Cardiac muscle cell (in vitro differentiated cells and primary cell): ENCODE data around the gene FGF8. TPM values are rescaled to one million over a fixed set of nuclear protein-coding genes. Genes with fewer than 3 reads are reported as not detected.
A peak's percentile ranks its signal among the peaks of the same experiment; 100 is the strongest.

Experiments
- DNase-seq, 2 donors: peaks; one replicate each; pipeline versions ENCODE4 v3.0.0 to v3.0.0-alpha.2; 2010 to 2017; ENCODE audit warnings: low read depth in 1 of 2, low spot score in 1 of 2
- H3K27ac ChIP-seq: fragments of 200-600 bp; sonication (generic); 2 replicates; pipeline ENCODE4 v1.5.1; 2016
- H3K27me3 ChIP-seq: fragments of 200-600 bp; sonication (generic); 2 replicates; pipeline ENCODE4 v1.6.0; 2016; ENCODE audit warnings: control low read depth
- H3K36me3 ChIP-seq: fragments of 200-600 bp; sonication (generic); 2 replicates; pipeline ENCODE4 v1.5.1; 2016; ENCODE audit warnings: control low read depth
- H3K4me1 ChIP-seq: fragments of 200-600 bp; sonication (generic); 2 replicates; pipeline ENCODE4 v1.8.1; 2017; ENCODE audit warnings: low read depth, mild to moderate bottlenecking, mixed run types
- H3K4me3 ChIP-seq: fragments of 200-600 bp; sonication (generic); 2 replicates; pipeline ENCODE4 v1.5.1; 2016; ENCODE audit warnings: mild to moderate bottlenecking
- H3K9me3 ChIP-seq: fragments of 200-600 bp; sonication (generic); 2 replicates; pipeline ENCODE4 v1.5.1; 2017; ENCODE audit warnings: low read depth, mild to moderate bottlenecking, control low read depth
- CTCF ChIP-seq: IDR thresholded peaks from 2 replicates; pipeline ENCODE4 v1.5.1; 2012; ENCODE audit warnings: low read depth, mild to moderate bottlenecking, low read length
- polyA plus RNA-seq: library from polyadenylated mRNA; unstranded; fragments of >200 nt; fragmentation: Nextera tagmentation; extraction: Ambion mirVana; gene quantifications from 2 replicates; pipeline ENCODE4 v1.2.1, GENCODE V29; 2016
- total RNA-seq: library from RNA; depleted of rRNA; stranded (reverse); fragments of >200 nt; gene quantifications from 2 replicates; pipeline ENCODE4 v1.2.3, GENCODE V29; 2016

FGF8 gene
- total and polyA plus RNA-seq, 2 experiments from 2014 or later: 1.8 to 12.8 TPM

DNA sequence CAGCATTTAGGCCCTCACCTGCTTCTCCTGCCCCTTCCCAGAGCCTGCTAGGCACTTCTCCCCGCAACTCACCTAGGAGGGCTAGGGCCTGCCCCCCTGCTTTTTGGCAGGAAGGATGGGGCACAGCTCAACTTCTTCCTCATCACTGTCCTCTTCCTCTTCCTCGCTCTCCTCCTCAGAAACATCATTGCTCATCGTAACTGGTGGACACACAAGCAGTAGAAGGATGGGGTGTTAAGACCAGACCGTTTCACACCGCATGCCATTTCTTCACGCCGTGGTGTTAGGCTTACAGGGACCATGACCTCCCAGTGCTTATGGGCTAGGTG is 5.7 kb upstream of the FGF8 start:
- H3K27me3 ChIP-seq: no peaks in the 10 kb centered on the region
- DNase-seq: no peak
- H3K4me3 ChIP-seq: no peak overlapping the region
- H3K27ac ChIP-seq: peak overlapping the region; percentile 14
- H3K4me1 ChIP-seq: peaks cover 35% of the 10 kb centered on the region
- no peaks in the 10 kb centered on the region for H3K9me3 ChIP-seq
- TF ChIP-seq CTCF: no peak
- H3K36me3 ChIP-seq: peaks cover 18% of the 10 kb centered on the region

GRCh38 chr10:101780818-101781654 is 5.1 kb upstream of the FGF8 start:
- Histone ChIP-seq H3K27ac (peak overlapping the region; percentile 20), H3K4me1 (peaks cover 35% of the 10 kb centered on the region), H3K36me3 (peaks cover 13% of the 10 kb centered on the region), H3K27me3 (peaks cover 4% of the 10 kb centered on the region), H3K9me3 (no peaks in the 10 kb centered on the region), H3K4me3 (no peak overlapping the region)
- peak; percentile 92 for TF ChIP-seq CTCF
- peak; percentile 75 to 80 for DNase-seq

- DNase-seq: no peak
Measured at GRCh38 chr10:101780187-101780817, 4.4 kb upstream of the FGF8 start.

DNA sequence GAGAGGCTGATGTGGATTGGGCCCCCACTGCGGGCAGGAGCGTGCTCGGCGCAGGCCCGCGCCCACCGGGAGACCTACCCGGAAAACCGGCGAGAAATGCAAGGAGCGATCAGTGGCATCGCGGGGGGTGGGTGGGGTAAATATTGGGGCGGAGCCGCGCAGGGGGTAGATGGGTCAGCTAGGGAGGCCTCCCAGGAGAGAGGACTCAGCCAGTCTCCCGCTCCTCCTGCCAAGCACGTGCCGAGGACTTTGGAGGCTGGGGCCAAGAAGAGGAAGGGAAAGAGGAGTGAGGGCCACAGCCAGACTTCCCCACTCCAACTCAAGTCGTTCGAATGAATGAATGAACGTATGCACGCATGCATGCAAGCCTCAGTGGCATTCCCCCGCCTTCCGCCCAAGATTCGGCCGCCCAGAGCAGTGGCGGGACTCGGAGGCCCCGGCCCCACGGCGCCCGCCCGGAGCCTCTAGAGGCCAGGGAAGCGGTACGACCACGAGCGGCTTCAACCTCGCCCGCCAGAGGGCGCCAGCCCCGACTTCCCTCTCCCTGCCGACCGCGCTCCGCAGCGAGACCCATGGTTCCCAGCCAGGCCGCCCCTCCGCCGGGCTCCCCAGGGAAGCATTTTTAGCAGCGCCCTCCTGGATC is 3.8 kb upstream of the FGF8 start:
- no peaks in the 10 kb centered on the region for H3K36me3 ChIP-seq
- TF ChIP-seq CTCF: peak; percentile 81
- peak overlapping the region; percentile 20 for H3K27ac ChIP-seq
- H3K4me1 ChIP-seq: peaks cover 35% of the 10 kb centered on the region
- H3K9me3 ChIP-seq: no peaks in the 10 kb centered on the region
- H3K4me3 ChIP-seq: peak overlapping the region; percentile 29
- peaks cover 14% of the 10 kb centered on the region for H3K27me3 ChIP-seq
- peak; percentile 79 to 91 for DNase-seq

More at GRCh38 chr10:101780187-101780817, 4.4 kb upstream of the FGF8 start:
- H3K36me3 ChIP-seq: peaks cover 5% of the 10 kb centered on the region
- peaks cover 35% of the 10 kb centered on the region for H3K4me1 ChIP-seq
- TF ChIP-seq CTCF: no peak
- H3K4me3 ChIP-seq: no peak overlapping the region
- no peaks in the 10 kb centered on the region for H3K9me3 ChIP-seq
- peaks cover 7% of the 10 kb centered on the region for H3K27me3 ChIP-seq
- H3K27ac ChIP-seq: peak overlapping the region; percentile 20

DNA sequence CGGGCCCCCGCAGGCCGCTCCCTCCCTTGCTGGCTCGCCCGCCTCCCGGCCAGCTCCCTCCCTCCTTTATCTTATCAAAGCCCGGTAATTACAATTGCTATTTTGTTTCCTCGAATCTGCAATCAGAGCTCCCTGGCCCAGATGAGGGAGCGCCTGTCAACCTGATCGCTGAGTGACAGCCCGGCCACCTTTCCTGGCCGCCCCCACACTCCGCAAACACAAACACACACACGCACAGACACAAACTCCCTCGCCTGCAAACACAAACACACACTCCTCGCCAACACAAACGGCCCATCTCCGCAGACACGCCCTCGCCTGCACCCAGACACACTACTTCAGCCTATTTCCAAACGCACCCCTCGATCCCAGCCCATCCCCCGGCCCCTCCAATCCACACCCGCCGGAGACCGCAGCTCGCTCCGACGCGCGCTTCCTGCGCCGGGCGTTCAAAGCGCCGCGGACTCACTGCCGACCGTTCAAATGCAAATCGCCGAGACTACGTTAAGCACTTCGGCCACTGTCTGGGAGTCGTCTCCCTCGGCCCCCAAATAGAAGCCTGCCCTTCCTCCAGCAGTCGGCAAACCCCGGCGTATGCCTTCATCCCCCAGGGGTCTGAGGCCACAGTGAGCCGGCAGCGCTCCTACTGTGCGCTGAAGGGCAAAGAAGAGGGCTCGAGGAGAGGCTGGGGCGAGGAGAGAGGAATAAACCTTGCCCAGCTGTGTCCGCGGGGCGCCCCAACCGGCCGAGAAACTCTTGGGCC is 3.0 kb upstream of the FGF8 start:
- H3K4me1 ChIP-seq: peaks cover 35% of the 10 kb centered on the region
- H3K27me3 ChIP-seq: peaks cover 21% of the 10 kb centered on the region
- peak; percentile 67 to 79 for DNase-seq

More for the DNA sequence above, 3.0 kb upstream of the FGF8 start:
- H3K4me3 ChIP-seq: peak overlapping the region; percentile 29
- no peaks in the 10 kb centered on the region for H3K9me3 ChIP-seq
- no peaks in the 10 kb centered on the region for H3K36me3 ChIP-seq
- no peak overlapping the region for H3K27ac ChIP-seq
- no peak for TF ChIP-seq CTCF
